H9 (cell line): Measurements from ENCODE around the gene AKIP1. TPM values are rescaled to one million over a fixed set of nuclear protein-coding genes. Genes with fewer than 3 reads are reported as not detected.

ENCODE experiments used
- DNase-seq: peaks from one replicate; pipeline ENCODE4 v3.0.0-alpha.2; 2017
- H2AFZ ChIP-seq: one replicate; pipeline ENCODE4 v1.6.1; 2013; ENCODE audit warnings: mild to moderate bottlenecking, low read length, control low read depth, moderate library complexity
- H2AK5ac ChIP-seq: 2 replicates; pipeline ENCODE4 v1.6.1; 2013; ENCODE audit warnings: low read length, control low read depth, mixed read lengths; ENCODE audit not compliant: insufficient read length
- H2BK120ac ChIP-seq: one replicate; pipeline ENCODE4 v1.6.1; 2013; ENCODE audit warnings: low read depth, mild to moderate bottlenecking, low read length, control low read depth, inconsistent platforms; ENCODE audit not compliant: poor library complexity, severe bottlenecking
- H2BK12ac ChIP-seq: 2 replicates; pipeline ENCODE4 v1.6.1; 2013; ENCODE audit warnings: low read length, control low read depth, mixed read lengths, low read depth; ENCODE audit not compliant: insufficient read length
- H2BK15ac ChIP-seq: 2 replicates; pipeline ENCODE4 v1.6.1; 2013; ENCODE audit warnings: low read depth, low read length, control low read depth
- H2BK20ac ChIP-seq: one replicate; pipeline ENCODE4 v1.6.1; 2013; ENCODE audit warnings: low read depth, mild to moderate bottlenecking, low read length, control low read depth, inconsistent platforms; ENCODE audit not compliant: poor library complexity, severe bottlenecking
- H2BK5ac ChIP-seq: 2 replicates; pipeline ENCODE4 v1.6.1; 2013; ENCODE audit warnings: low read length, control low read depth, mixed read lengths; ENCODE audit not compliant: insufficient read length
- H3K14ac ChIP-seq: 2 replicates; pipeline ENCODE4 v1.6.1; 2013; ENCODE audit warnings: low read length, control low read depth; ENCODE audit not compliant: insufficient read depth
- H3K18ac ChIP-seq: 2 replicates; pipeline ENCODE4 v1.6.1; 2013; ENCODE audit warnings: low read depth, mild to moderate bottlenecking, mixed read lengths, low read length, control low read depth; ENCODE audit not compliant: insufficient read length
- H3K23ac ChIP-seq: 2 replicates; pipeline ENCODE4 v1.6.1; 2013; ENCODE audit warnings: low read length, control low read depth, mixed read lengths, low read depth; ENCODE audit not compliant: insufficient read length
- H3K23me2 ChIP-seq: 2 replicates; pipeline ENCODE4 v1.6.1; 2013; ENCODE audit warnings: low read depth, mild to moderate bottlenecking, mixed read lengths, low read length, control low read depth; ENCODE audit not compliant: insufficient read length, poor library complexity, severe bottlenecking
- H3K27ac ChIP-seq: 2 replicates; pipeline ENCODE4 v1.5.1; 2013; ENCODE audit warnings: low read length, control low read depth, mixed read lengths, low read depth; ENCODE audit not compliant: insufficient read length
- H3K27me3 ChIP-seq: 2 replicates; pipeline ENCODE4 v1.6.1; 2013; ENCODE audit warnings: low read length, control low read depth, inconsistent platforms; ENCODE audit not compliant: insufficient read depth
- H3K4ac ChIP-seq: 2 replicates; pipeline ENCODE4 v1.6.1; 2013; ENCODE audit warnings: low read depth, mild to moderate bottlenecking, control low read depth, inconsistent platforms, low read length, moderate library complexity
- H3K4me1 ChIP-seq: 2 replicates; pipeline ENCODE4 v1.6.1; 2013; ENCODE audit warnings: low read length, control low read depth, inconsistent platforms; ENCODE audit not compliant: insufficient read depth
- H3K4me2 ChIP-seq: 2 replicates; pipeline ENCODE4 v1.6.1; 2013; ENCODE audit warnings: low read length, control low read depth, mixed read lengths; ENCODE audit not compliant: insufficient read length, insufficient read depth
- H3K56ac ChIP-seq: 2 replicates; pipeline ENCODE4 v1.6.1; 2013; ENCODE audit warnings: low read depth, mild to moderate bottlenecking, mixed read lengths, low read length, control low read depth; ENCODE audit not compliant: insufficient read length
- H3K79me1 ChIP-seq: 2 replicates; pipeline ENCODE4 v1.6.1; 2013; ENCODE audit warnings: low read depth, mild to moderate bottlenecking, moderate library complexity, low read length, control low read depth, inconsistent platforms; ENCODE audit not compliant: insufficient read depth, poor library complexity, severe bottlenecking
- H3K79me2 ChIP-seq: 2 replicates; pipeline ENCODE4 v1.6.1; 2013; ENCODE audit warnings: low read length, control low read depth, inconsistent platforms; ENCODE audit not compliant: insufficient read depth
- H3K9ac ChIP-seq: 2 replicates; pipeline ENCODE4 v1.6.1; 2013; ENCODE audit warnings: low read length, control low read depth, mixed read lengths; ENCODE audit not compliant: insufficient read length; ENCODE audit errors: extremely low read depth
- H3K9me3 ChIP-seq: one replicate; pipeline ENCODE4 v1.6.1; 2013; ENCODE audit warnings: low read depth, low read length, inconsistent platforms; ENCODE audit not compliant: control insufficient read depth
- H3T11ph ChIP-seq: one replicate; pipeline ENCODE4 v1.6.1; 2013; ENCODE audit warnings: mild to moderate bottlenecking, low read length, control low read depth, inconsistent platforms
- H4K20me1 ChIP-seq: one replicate; pipeline ENCODE4 v1.6.1; 2013; ENCODE audit not compliant: control insufficient read depth, insufficient read length, insufficient read depth
- H4K5ac ChIP-seq: 2 replicates; pipeline ENCODE4 v1.6.1; 2013; ENCODE audit warnings: low read depth, mild to moderate bottlenecking, mixed read lengths, low read length, control low read depth; ENCODE audit not compliant: insufficient read length
- H4K8ac ChIP-seq: replicated peaks from 2 replicates; pipeline ENCODE4 v1.6.1; 2013; ENCODE audit warnings: low read length, control low read depth, mixed read lengths, low read depth; ENCODE audit not compliant: insufficient read length
- H4K91ac ChIP-seq: 2 replicates; pipeline ENCODE4 v1.6.1; 2013; ENCODE audit warnings: low read depth, mild to moderate bottlenecking, moderate library complexity, mixed read lengths, low read length, control low read depth; ENCODE audit not compliant: insufficient read length
- H3K27ac Mint-ChIP-seq, 3 experiments: 2 replicates in 2 of 3; 3 replicates in 1 of 3; pipeline ENCODE4 v1.8.0; 2020 to 2021; ENCODE audit warnings: mixed read lengths in 3 of 3, mild to moderate bottlenecking in 1 of 3, moderate library complexity in 1 of 3
- H3K27me3 Mint-ChIP-seq: 2 replicates; pipeline ENCODE4 v1.8.0; 2021; ENCODE audit warnings: low read depth, mild to moderate bottlenecking, moderate library complexity, mixed read lengths
- H3K36me3 Mint-ChIP-seq, 3 experiments: 2 replicates in 2 of 3; 3 replicates in 1 of 3; pipeline ENCODE4 v1.8.0; 2020 to 2021; ENCODE audit warnings: low read depth in 3 of 3, mixed read lengths in 3 of 3; ENCODE audit not compliant: insufficient read depth in 1 of 3
- H3K4me1 Mint-ChIP-seq, 2 experiments: 2 replicates each; pipeline ENCODE4 v1.8.0; 2020; ENCODE audit warnings: mixed read lengths in 2 of 2
- H3K4me3 Mint-ChIP-seq, 2 experiments: 2 replicates in 1 of 2; 3 replicates in 1 of 2; pipeline ENCODE4 v1.8.0; 2020 to 2021; ENCODE audit warnings: mild to moderate bottlenecking in 2 of 2, mixed read lengths in 2 of 2, moderate library complexity in 1 of 2
- H3K9me3 Mint-ChIP-seq, 2 experiments: 2 replicates in 1 of 2; 3 replicates in 1 of 2; pipeline ENCODE4 v1.8.0; 2020; ENCODE audit warnings: mild to moderate bottlenecking in 2 of 2, mixed read lengths in 2 of 2, moderate library complexity in 1 of 2
- WGBS: extraction: QIAGEN DNeasy Blood & Tissue Kit; methylation state at CpG from one replicate; pipeline ENCODE4 v1.1.7; 2013; ENCODE audit warnings: missing lambda C conversion rate, low lambda C conversion rate, mixed read lengths; ENCODE audit not compliant: insufficient read length; ENCODE audit errors: extremely low coverage; 5-methylcytosine and 5-hydroxymethylcytosine counted together
- total RNA-seq: library from RNA; stranded (reverse); gene quantifications from 2 replicates; pipeline ENCODE4 v1.2.1, GENCODE V29; 2021
- TF ChIP-seq, protein P1 (sequence below): fragments of 200-600 bp; sonication (generic); conservative IDR thresholded peaks from 3 replicates; pipeline ENCODE4 v1.8.0; 2021; ENCODE audit warnings: antibody characterized with exemption, mild to moderate bottlenecking

Gene AKIP1
- total RNA-seq, 1 experiment from 2014 or later = 21.0 TPM

DNA sequence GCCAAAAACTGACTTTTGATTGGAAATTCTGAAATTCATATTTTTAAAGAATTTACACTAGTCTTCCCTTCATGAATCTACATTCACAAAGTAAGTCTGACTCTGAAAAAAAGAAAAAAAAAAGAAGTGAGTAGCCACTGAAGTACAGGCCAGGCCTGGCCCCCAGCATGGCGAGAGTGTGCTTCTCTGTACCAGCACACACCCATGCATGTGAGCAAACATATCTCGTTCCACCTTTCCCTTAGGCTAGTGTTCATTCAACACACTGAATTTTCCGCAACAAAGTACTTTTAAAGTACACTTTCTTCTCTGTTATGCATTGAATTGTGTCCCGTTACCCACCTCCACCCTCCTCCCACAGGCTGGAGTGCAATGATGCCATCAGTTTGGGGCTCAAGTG, 17.2 kb downstream of the AKIP1 start:
- Histone ChIP-seq H3K4me1 (peaks cover 5% of the 10 kb centered on the region; the same call in 1 of the 2 replicates), H3K9ac (no peak overlapping the region), H3K4me2 (no peak overlapping the region), H3K79me1 (no peaks in the 10 kb centered on the region), H2BK120ac (no peak overlapping the region), H3K27ac (no peak overlapping the region), H3K4ac (no peak overlapping the region), H2AK5ac (no peak overlapping the region), H3K27me3 (no peaks in the 10 kb centered on the region), H3K14ac (no peak overlapping the region), H3K23ac (no peak overlapping the region), H4K5ac (no peak overlapping the region), H2BK20ac (no peak overlapping the region), H3K9me3 (no peaks in the 10 kb centered on the region), H3K79me2 (no peaks in the 10 kb centered on the region), H3K18ac (no peak overlapping the region), H4K20me1 (no peaks in the 10 kb centered on the region), H4K8ac (no peak overlapping the region), H2AFZ (no peak overlapping the region), H2BK15ac (no peak overlapping the region), H3K56ac (no peak overlapping the region), H4K91ac (no peak overlapping the region), H3T11ph (no peak overlapping the region), H2BK5ac (no peak overlapping the region), H2BK12ac (no peak overlapping the region), H3K23me2 (no peaks in the 10 kb centered on the region)
- H3K27me3 Mint-ChIP-seq = peaks cover 1% of the 10 kb centered on the region; the same call in 1 of the 2 replicates
- H3K4me3 Mint-ChIP-seq = no peak overlapping the region
- H3K4me1 Mint-ChIP-seq = peaks cover 4 to 7% of the 10 kb centered on the region in 2 experiments; a peak in 3 of 4 replicates
- no peak for DNase-seq
- TF ChIP-seq, protein P1, sequence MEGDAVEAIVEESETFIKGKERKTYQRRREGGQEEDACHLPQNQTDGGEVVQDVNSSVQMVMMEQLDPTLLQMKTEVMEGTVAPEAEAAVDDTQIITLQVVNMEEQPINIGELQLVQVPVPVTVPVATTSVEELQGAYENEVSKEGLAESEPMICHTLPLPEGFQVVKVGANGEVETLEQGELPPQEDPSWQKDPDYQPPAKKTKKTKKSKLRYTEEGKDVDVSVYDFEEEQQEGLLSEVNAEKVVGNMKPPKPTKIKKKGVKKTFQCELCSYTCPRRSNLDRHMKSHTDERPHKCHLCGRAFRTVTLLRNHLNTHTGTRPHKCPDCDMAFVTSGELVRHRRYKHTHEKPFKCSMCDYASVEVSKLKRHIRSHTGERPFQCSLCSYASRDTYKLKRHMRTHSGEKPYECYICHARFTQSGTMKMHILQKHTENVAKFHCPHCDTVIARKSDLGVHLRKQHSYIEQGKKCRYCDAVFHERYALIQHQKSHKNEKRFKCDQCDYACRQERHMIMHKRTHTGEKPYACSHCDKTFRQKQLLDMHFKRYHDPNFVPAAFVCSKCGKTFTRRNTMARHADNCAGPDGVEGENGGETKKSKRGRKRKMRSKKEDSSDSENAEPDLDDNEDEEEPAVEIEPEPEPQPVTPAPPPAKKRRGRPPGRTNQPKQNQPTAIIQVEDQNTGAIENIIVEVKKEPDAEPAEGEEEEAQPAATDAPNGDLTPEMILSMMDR = no peak
- peaks cover 0 to 3% (median 3%) of the 10 kb centered on the region in 3 experiments; a peak in 3 of 7 replicates for H3K36me3 Mint-ChIP-seq
- no peaks in the 10 kb centered on the region for H3K9me3 Mint-ChIP-seq
- WGBS = no CpG with 5 or more reads among the region's 4 CpGs
- H3K27ac Mint-ChIP-seq = peak overlapping the region in 1 of 3 experiments; percentile 29; a peak in 1 of 7 replicates
